H9 (cell line): ENCODE data around the gene FRYL. TPM values are rescaled to one million over a fixed set of nuclear protein-coding genes. Genes with fewer than 3 reads are reported as not detected.

Source experiments
- DNase-seq: peaks from one replicate; pipeline ENCODE4 v3.0.0-alpha.2; 2017
- H2AFZ ChIP-seq: one replicate; pipeline ENCODE4 v1.6.1; 2013; ENCODE audit warnings: mild to moderate bottlenecking, low read length, control low read depth, moderate library complexity
- H2AK5ac ChIP-seq: 2 replicates; pipeline ENCODE4 v1.6.1; 2013; ENCODE audit warnings: low read length, control low read depth, mixed read lengths; ENCODE audit not compliant: insufficient read length
- H2BK120ac ChIP-seq: one replicate; pipeline ENCODE4 v1.6.1; 2013; ENCODE audit warnings: low read depth, mild to moderate bottlenecking, low read length, control low read depth, inconsistent platforms; ENCODE audit not compliant: poor library complexity, severe bottlenecking
- H2BK12ac ChIP-seq: 2 replicates; pipeline ENCODE4 v1.6.1; 2013; ENCODE audit warnings: low read length, control low read depth, mixed read lengths, low read depth; ENCODE audit not compliant: insufficient read length
- H2BK15ac ChIP-seq: 2 replicates; pipeline ENCODE4 v1.6.1; 2013; ENCODE audit warnings: low read depth, low read length, control low read depth
- H2BK20ac ChIP-seq: one replicate; pipeline ENCODE4 v1.6.1; 2013; ENCODE audit warnings: low read depth, mild to moderate bottlenecking, low read length, control low read depth, inconsistent platforms; ENCODE audit not compliant: poor library complexity, severe bottlenecking
- H2BK5ac ChIP-seq: 2 replicates; pipeline ENCODE4 v1.6.1; 2013; ENCODE audit warnings: low read length, control low read depth, mixed read lengths; ENCODE audit not compliant: insufficient read length
- H3K14ac ChIP-seq: 2 replicates; pipeline ENCODE4 v1.6.1; 2013; ENCODE audit warnings: low read length, control low read depth; ENCODE audit not compliant: insufficient read depth
- H3K18ac ChIP-seq: 2 replicates; pipeline ENCODE4 v1.6.1; 2013; ENCODE audit warnings: low read depth, mild to moderate bottlenecking, mixed read lengths, low read length, control low read depth; ENCODE audit not compliant: insufficient read length
- H3K23ac ChIP-seq: 2 replicates; pipeline ENCODE4 v1.6.1; 2013; ENCODE audit warnings: low read length, control low read depth, mixed read lengths, low read depth; ENCODE audit not compliant: insufficient read length
- H3K23me2 ChIP-seq: 2 replicates; pipeline ENCODE4 v1.6.1; 2013; ENCODE audit warnings: low read depth, mild to moderate bottlenecking, mixed read lengths, low read length, control low read depth; ENCODE audit not compliant: insufficient read length, poor library complexity, severe bottlenecking
- H3K27ac ChIP-seq: 2 replicates; pipeline ENCODE4 v1.5.1; 2013; ENCODE audit warnings: low read length, control low read depth, mixed read lengths, low read depth; ENCODE audit not compliant: insufficient read length
- H3K27me3 ChIP-seq: 2 replicates; pipeline ENCODE4 v1.6.1; 2013; ENCODE audit warnings: low read length, control low read depth, inconsistent platforms; ENCODE audit not compliant: insufficient read depth
- H3K4ac ChIP-seq: 2 replicates; pipeline ENCODE4 v1.6.1; 2013; ENCODE audit warnings: low read depth, mild to moderate bottlenecking, control low read depth, inconsistent platforms, low read length, moderate library complexity
- H3K4me1 ChIP-seq: 2 replicates; pipeline ENCODE4 v1.6.1; 2013; ENCODE audit warnings: low read length, control low read depth, inconsistent platforms; ENCODE audit not compliant: insufficient read depth
- H3K4me2 ChIP-seq: 2 replicates; pipeline ENCODE4 v1.6.1; 2013; ENCODE audit warnings: low read length, control low read depth, mixed read lengths; ENCODE audit not compliant: insufficient read length, insufficient read depth
- H3K56ac ChIP-seq: 2 replicates; pipeline ENCODE4 v1.6.1; 2013; ENCODE audit warnings: low read depth, mild to moderate bottlenecking, mixed read lengths, low read length, control low read depth; ENCODE audit not compliant: insufficient read length
- H3K79me1 ChIP-seq: 2 replicates; pipeline ENCODE4 v1.6.1; 2013; ENCODE audit warnings: low read depth, mild to moderate bottlenecking, moderate library complexity, low read length, control low read depth, inconsistent platforms; ENCODE audit not compliant: insufficient read depth, poor library complexity, severe bottlenecking
- H3K79me2 ChIP-seq: 2 replicates; pipeline ENCODE4 v1.6.1; 2013; ENCODE audit warnings: low read length, control low read depth, inconsistent platforms; ENCODE audit not compliant: insufficient read depth
- H3K9ac ChIP-seq: 2 replicates; pipeline ENCODE4 v1.6.1; 2013; ENCODE audit warnings: low read length, control low read depth, mixed read lengths; ENCODE audit not compliant: insufficient read length; ENCODE audit errors: extremely low read depth
- H3K9me3 ChIP-seq: one replicate; pipeline ENCODE4 v1.6.1; 2013; ENCODE audit warnings: low read depth, low read length, inconsistent platforms; ENCODE audit not compliant: control insufficient read depth
- H3T11ph ChIP-seq: one replicate; pipeline ENCODE4 v1.6.1; 2013; ENCODE audit warnings: mild to moderate bottlenecking, low read length, control low read depth, inconsistent platforms
- H4K20me1 ChIP-seq: one replicate; pipeline ENCODE4 v1.6.1; 2013; ENCODE audit not compliant: control insufficient read depth, insufficient read length, insufficient read depth
- H4K5ac ChIP-seq: 2 replicates; pipeline ENCODE4 v1.6.1; 2013; ENCODE audit warnings: low read depth, mild to moderate bottlenecking, mixed read lengths, low read length, control low read depth; ENCODE audit not compliant: insufficient read length
- H4K8ac ChIP-seq: replicated peaks from 2 replicates; pipeline ENCODE4 v1.6.1; 2013; ENCODE audit warnings: low read length, control low read depth, mixed read lengths, low read depth; ENCODE audit not compliant: insufficient read length
- H4K91ac ChIP-seq: 2 replicates; pipeline ENCODE4 v1.6.1; 2013; ENCODE audit warnings: low read depth, mild to moderate bottlenecking, moderate library complexity, mixed read lengths, low read length, control low read depth; ENCODE audit not compliant: insufficient read length
- H3K27ac Mint-ChIP-seq, 3 experiments: 2 replicates in 2 of 3; 3 replicates in 1 of 3; pipeline ENCODE4 v1.8.0; 2020 to 2021; ENCODE audit warnings: mixed read lengths in 3 of 3, mild to moderate bottlenecking in 1 of 3, moderate library complexity in 1 of 3
- H3K27me3 Mint-ChIP-seq: 2 replicates; pipeline ENCODE4 v1.8.0; 2021; ENCODE audit warnings: low read depth, mild to moderate bottlenecking, moderate library complexity, mixed read lengths
- H3K36me3 Mint-ChIP-seq, 3 experiments: 2 replicates in 2 of 3; 3 replicates in 1 of 3; pipeline ENCODE4 v1.8.0; 2020 to 2021; ENCODE audit warnings: low read depth in 3 of 3, mixed read lengths in 3 of 3; ENCODE audit not compliant: insufficient read depth in 1 of 3
- H3K4me1 Mint-ChIP-seq, 2 experiments: 2 replicates each; pipeline ENCODE4 v1.8.0; 2020; ENCODE audit warnings: mixed read lengths in 2 of 2
- H3K4me3 Mint-ChIP-seq, 2 experiments: 2 replicates in 1 of 2; 3 replicates in 1 of 2; pipeline ENCODE4 v1.8.0; 2020 to 2021; ENCODE audit warnings: mild to moderate bottlenecking in 2 of 2, mixed read lengths in 2 of 2, moderate library complexity in 1 of 2
- H3K9me3 Mint-ChIP-seq, 2 experiments: 2 replicates in 1 of 2; 3 replicates in 1 of 2; pipeline ENCODE4 v1.8.0; 2020; ENCODE audit warnings: mild to moderate bottlenecking in 2 of 2, mixed read lengths in 2 of 2, moderate library complexity in 1 of 2
- CTCF ChIP-seq: fragments of 200-600 bp; sonication (generic); conservative IDR thresholded peaks from 3 replicates; pipeline ENCODE4 v1.8.0; 2021; ENCODE audit warnings: antibody characterized with exemption, mild to moderate bottlenecking
- total RNA-seq: library from RNA; stranded (reverse); gene quantifications from 2 replicates; pipeline ENCODE4 v1.2.1, GENCODE V29; 2021

The FRYL gene
- total RNA-seq, 1 experiment from 2014 or later, result 31.5 TPM

- H3K9me3 ChIP-seq, result no peaks in the 10 kb centered on the region
- no peak overlapping the region for H2AFZ ChIP-seq
- H3K9ac ChIP-seq, result no peak overlapping the region
- Mint-ChIP-seq H3K4me1 (no peaks in the 10 kb centered on the region), H3K36me3 (peaks cover 0 to 8% (median 1%) of the 10 kb centered on the region in 3 experiments; a peak in 4 of 7 replicates), H3K27ac (no peak overlapping the region; a peak in 1 of 7 replicates), H3K4me3 (no peak overlapping the region), H3K27me3 (no peaks in the 10 kb centered on the region), H3K9me3 (no peaks in the 10 kb centered on the region)
- H3K18ac ChIP-seq, result no peak overlapping the region
- no peak overlapping the region for H4K5ac ChIP-seq
- peaks cover 3% of the 10 kb centered on the region; the same call in 1 of the 2 replicates for H3K79me2 ChIP-seq
- no peak overlapping the region for H4K91ac ChIP-seq
- H2BK5ac ChIP-seq, result no peak overlapping the region
- H3K79me1 ChIP-seq, result peaks cover 4% of the 10 kb centered on the region
- H4K8ac ChIP-seq, result no peak overlapping the region
- no peak overlapping the region for H3K14ac ChIP-seq
- H3K27ac ChIP-seq, result no peak overlapping the region
- H3K4me1 ChIP-seq, result no peaks in the 10 kb centered on the region
- H3K4me2 ChIP-seq, result no peak overlapping the region
- H2AK5ac ChIP-seq, result no peak overlapping the region
- no peaks in the 10 kb centered on the region for H3K27me3 ChIP-seq
- H4K20me1 ChIP-seq, result no peaks in the 10 kb centered on the region
- H3K56ac ChIP-seq, result no peak overlapping the region
- TF ChIP-seq CTCF, result peak; percentile 43; the same call in 1 of the 3 replicates
- no peak overlapping the region for H2BK15ac ChIP-seq
- no peak overlapping the region for H3T11ph ChIP-seq
- no peak overlapping the region for H2BK12ac ChIP-seq
- H3K4ac ChIP-seq, result no peak overlapping the region
- no peak overlapping the region for H2BK20ac ChIP-seq
- H3K23ac ChIP-seq, result no peak overlapping the region
- H2BK120ac ChIP-seq, result no peak overlapping the region
- H3K23me2 ChIP-seq, result no peaks in the 10 kb centered on the region
- no peak for DNase-seq
Measured at GRCh38 chr4:48681856-48682255, 98.2 kb downstream of the FRYL start.
